ENCODE measurements around the gene CCDC7. TPM values are rescaled to one million over a fixed set of nuclear protein-coding genes. Genes with fewer than 3 reads are reported as not detected.

Gene CCDC7
- total RNA-seq, 2 experiments from 2014 or later, result 9.8 to 12.3 TPM

GRCh38 chr10:32687116-32687515 is 241.2 kb downstream of the CCDC7 start:
- H2AFZ ChIP-seq (ENCODE audit: low read length), result no peak overlapping the region
- no peak overlapping the region for H3K27ac ChIP-seq (ENCODE audit: low read depth, low read length, poor library complexity, severe bottlenecking)
- no peaks in the 10 kb centered on the region for H3K4me1 ChIP-seq (ENCODE audit: insufficient read depth, low read length, poor library complexity, severe bottlenecking)
- H3K79me2 ChIP-seq (ENCODE audit: insufficient read depth, low read depth, low read length), result no peaks in the 10 kb centered on the region
- no peaks in the 10 kb centered on the region for H3K36me3 ChIP-seq (ENCODE audit: insufficient read depth, low read length)
- intact Hi-C loops (cut with micrococcal nuclease; ENCODE audit: unreplicated experiment), result no loop called here
- H3K9me2 ChIP-seq (ENCODE audit: insufficient read depth, low read length), result no peaks in the 10 kb centered on the region
- CTCF ChIA-PET (ENCODE audit: unreplicated experiment), result no interaction called here
- H3K4me3 ChIP-seq (ENCODE audit: low read depth, low read length, poor library complexity, severe bottlenecking), result no peak overlapping the region
- BruUV-seq (replicated peaks), result no TSS peak
- TF ChIP-seq EZH2phosphoT487 (IDR thresholded peaks at IDR 0.05; ENCODE audit: borderline replicate concordance, low read depth, low read length) (no peak), CTCF (conservative IDR thresholded peaks at IDR 0.05; ENCODE audit: low read length) (no peak)
- no peaks in the 10 kb centered on the region for H4K20me1 ChIP-seq (ENCODE audit: insufficient read depth, low read length)
- POLR2A ChIA-PET, result no interaction called here
- DNase-seq (ENCODE audit: low spot score), result no peak
- no peaks in the 10 kb centered on the region for H3K9me3 ChIP-seq (ENCODE audit: low read length)
- H3K4me2 ChIP-seq (ENCODE audit: low read length), result no peak overlapping the region

GRCh38 chr10:32687546-32687945 is 241.6 kb downstream of the CCDC7 start:
- H3K4me1 ChIP-seq (ENCODE audit: insufficient read depth, low read length, poor library complexity, severe bottlenecking), result no peaks in the 10 kb centered on the region
- intact Hi-C loops (cut with micrococcal nuclease; ENCODE audit: unreplicated experiment), result no loop called here
- H3K9me3 ChIP-seq (ENCODE audit: low read length), result no peaks in the 10 kb centered on the region
- H3K4me3 ChIP-seq (ENCODE audit: low read depth, low read length, poor library complexity, severe bottlenecking), result no peak overlapping the region
- no TSS peak for BruUV-seq (replicated peaks)
- CTCF ChIA-PET (ENCODE audit: unreplicated experiment), result no interaction called here
- no peak for DNase-seq (ENCODE audit: low spot score)
- TF ChIP-seq EZH2phosphoT487 (IDR thresholded peaks at IDR 0.05; ENCODE audit: borderline replicate concordance, low read depth, low read length), result no peak
- no peak for TF ChIP-seq CTCF (conservative IDR thresholded peaks at IDR 0.05; ENCODE audit: low read length)
- no peak overlapping the region for H2AFZ ChIP-seq (ENCODE audit: low read length)
- H3K27ac ChIP-seq (ENCODE audit: low read depth, low read length, poor library complexity, severe bottlenecking), result no peak overlapping the region
- no peaks in the 10 kb centered on the region for H3K79me2 ChIP-seq (ENCODE audit: insufficient read depth, low read depth, low read length)
- no peak overlapping the region for H3K4me2 ChIP-seq (ENCODE audit: low read length)
- H4K20me1 ChIP-seq (ENCODE audit: insufficient read depth, low read length), result no peaks in the 10 kb centered on the region
- POLR2A ChIA-PET, result no interaction called here
- no peaks in the 10 kb centered on the region for H3K36me3 ChIP-seq (ENCODE audit: insufficient read depth, low read length)
- no peaks in the 10 kb centered on the region for H3K9me2 ChIP-seq (ENCODE audit: insufficient read depth, low read length)

- Histone ChIP-seq H3K36me3 (ENCODE audit: insufficient read depth, low read length) (no peaks in the 10 kb centered on the region), H3K9me3 (ENCODE audit: low read length) (no peaks in the 10 kb centered on the region), H3K9me2 (ENCODE audit: insufficient read depth, low read length) (no peaks in the 10 kb centered on the region), H3K79me2 (ENCODE audit: insufficient read depth, low read depth, low read length) (no peaks in the 10 kb centered on the region), H3K4me2 (ENCODE audit: low read length) (no peak overlapping the region), H3K4me1 (ENCODE audit: insufficient read depth, low read length, poor library complexity, severe bottlenecking) (no peaks in the 10 kb centered on the region), H2AFZ (ENCODE audit: low read length) (no peak overlapping the region), H4K20me1 (ENCODE audit: insufficient read depth, low read length) (no peaks in the 10 kb centered on the region), H3K27ac (ENCODE audit: low read depth, low read length, poor library complexity, severe bottlenecking) (no peak overlapping the region), H3K4me3 (ENCODE audit: low read depth, low read length, poor library complexity, severe bottlenecking) (no peak overlapping the region)
- POLR2A ChIA-PET, result interaction anchor here (0.6 kb wide), 2 partner anchors 211 to 290 kb away, joined by 3 read pairs; no protein-coding TSS in a partner anchor
- TF ChIP-seq EZH2phosphoT487 (IDR thresholded peaks at IDR 0.05; ENCODE audit: borderline replicate concordance, low read depth, low read length) (no peak), CTCF (conservative IDR thresholded peaks at IDR 0.05; ENCODE audit: low read length) (no peak)
- CTCF ChIA-PET (ENCODE audit: unreplicated experiment), result no interaction called here
- intact Hi-C loops (cut with micrococcal nuclease; ENCODE audit: unreplicated experiment), result no loop called here
- DNase-seq (ENCODE audit: low spot score), result no peak
- no TSS peak for BruUV-seq (replicated peaks)
These were observed 246.2 kb downstream of the CCDC7 start for GRCh38 chr10:32692174-32692573.
